CD4-positive, CD25-positive, alpha-beta regulatory T cell (primary cell): ENCODE measurements around the gene CDC123. TPM values are rescaled to one million over a fixed set of nuclear protein-coding genes. Genes with fewer than 3 reads are reported as not detected.
A peak's percentile ranks its signal among the peaks of the same experiment; 100 is the strongest.

Source experiments
- ATAC-seq, 2 donors: fragments of 150-1000 bp; cut with Tn5 transposase; one replicate each; pipeline ENCODE4 v1.10.0; 2021; ENCODE audit warnings: low read depth in 2 of 2, moderate number of reproducible peaks in 2 of 2, moderate library complexity in 1 of 2
- DNase-seq, 3 donors: peaks; one replicate each; pipeline versions ENCODE4 v3.0.0 to v3.0.0-alpha.2; 2012 to 2022; ENCODE audit warnings: mixed read lengths in 1 of 3
- H3K27ac ChIP-seq: one replicate; pipeline ENCODE4 v1.7.0; 2013; ENCODE audit warnings: mild to moderate bottlenecking, low read length; ENCODE audit not compliant: insufficient read depth, poor library complexity, severe bottlenecking
- H3K27me3 ChIP-seq: one replicate; pipeline ENCODE4 v1.7.0; 2013; ENCODE audit warnings: low read length; ENCODE audit not compliant: control insufficient read depth, insufficient read depth
- H3K36me3 ChIP-seq: one replicate; pipeline ENCODE4 v1.7.0; 2013; ENCODE audit warnings: mild to moderate bottlenecking, low read length, moderate library complexity; ENCODE audit not compliant: control insufficient read depth, insufficient read depth
- H3K4me1 ChIP-seq: 2 replicates; pipeline ENCODE4 v1.7.0; 2013; ENCODE audit warnings: mild to moderate bottlenecking, low read length; ENCODE audit not compliant: insufficient read depth, control insufficient read depth, poor library complexity, severe bottlenecking
- H3K4me3 ChIP-seq: one replicate; pipeline ENCODE4 v1.7.0; 2013; ENCODE audit warnings: low read depth, mild to moderate bottlenecking, low read length, moderate library complexity
- H3K9me3 ChIP-seq, 2 experiments: 1 replicate in 1 of 2; 2 replicates in 1 of 2; pipeline ENCODE4 v1.7.0; 2013; ENCODE audit warnings: low read length in 2 of 2, mild to moderate bottlenecking in 1 of 2, moderate library complexity in 1 of 2; ENCODE audit not compliant: control insufficient read depth in 2 of 2
- H3K27ac Mint-ChIP-seq, 3 donors: one replicate each; pipeline ENCODE4 v1.8.0; 2020 to 2022; ENCODE audit warnings: mild to moderate bottlenecking in 3 of 3, mixed read lengths in 3 of 3, moderate library complexity in 2 of 3
- H3K27me3 Mint-ChIP-seq: one replicate; pipeline ENCODE4 v1.8.0; 2022; ENCODE audit warnings: mild to moderate bottlenecking, mixed read lengths
- H3K36me3 Mint-ChIP-seq: one replicate; pipeline ENCODE4 v1.8.0; 2020; ENCODE audit warnings: mixed read lengths
- H3K4me1 Mint-ChIP-seq, 4 donors: one replicate each; pipeline ENCODE4 v1.8.0; 2020 to 2022; ENCODE audit warnings: mixed read lengths in 4 of 4, mild to moderate bottlenecking in 1 of 4
- H3K4me3 Mint-ChIP-seq, 4 donors: one replicate each; pipeline ENCODE4 v1.8.0; 2020 to 2022; ENCODE audit warnings: mild to moderate bottlenecking in 4 of 4, mixed read lengths in 4 of 4, moderate library complexity in 3 of 4
- H3K9me3 Mint-ChIP-seq, 7 donors: one replicate each; pipeline ENCODE4 v1.8.0; 2020 to 2022; ENCODE audit warnings: mixed read lengths in 7 of 7, mild to moderate bottlenecking in 3 of 7, moderate library complexity in 2 of 7
- polyA plus RNA-seq, 4 donors: library from polyadenylated mRNA; unstranded; fragments of 300-500 nt; fragmentation: Illumina TruSeq; gene quantifications; one replicate each; pipeline ENCODE4 v1.2.3, GENCODE V29; 2021
- total RNA-seq: library from RNA; stranded (reverse); gene quantifications from one replicate; pipeline ENCODE4 v1.2.3, GENCODE V29; 2022

CDC123 gene
- total and polyA plus RNA-seq, 5 donors from 2014 or later, result 50.3 to 111 (median 100) TPM

DNA sequence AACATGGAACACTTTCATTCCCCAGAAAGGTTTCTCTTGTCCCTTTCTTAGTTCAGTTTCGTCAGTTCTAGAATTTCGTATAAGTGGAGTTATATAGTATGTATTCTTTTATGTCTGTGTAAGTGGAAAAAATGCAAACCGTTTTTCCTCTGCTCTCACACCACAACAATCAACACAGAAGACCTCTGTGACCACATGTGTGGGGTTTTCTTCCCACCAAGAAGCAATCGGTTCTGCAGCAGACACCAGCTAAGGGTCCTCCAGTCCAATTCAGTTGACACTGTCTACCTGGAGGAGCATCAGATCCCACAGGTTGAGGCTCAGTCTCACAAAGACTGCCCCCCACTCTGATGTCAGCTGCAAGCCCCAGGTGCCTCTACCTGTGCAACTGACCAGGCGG is 6.2 kb downstream of the CDC123 start:
- H3K36me3 Mint-ChIP-seq, result peaks cover 31% of the 10 kb centered on the region
- peaks cover 0 to 3% (median 0%) of the 10 kb centered on the region in 7 donors for H3K9me3 Mint-ChIP-seq
- H3K4me1 Mint-ChIP-seq, result peaks cover 14 to 48% (median 39%) of the 10 kb centered on the region in 4 donors
- no peak overlapping the region for H3K4me3 ChIP-seq
- H3K27me3 ChIP-seq, result no peaks in the 10 kb centered on the region
- H3K9me3 ChIP-seq, result no peaks in the 10 kb centered on the region
- peak in 1 of 2 donors; percentile 11 for ATAC-seq
- peaks cover 18% of the 10 kb centered on the region for H3K4me1 ChIP-seq
- H3K27ac ChIP-seq, result no peak overlapping the region
- peaks cover 4% of the 10 kb centered on the region for H3K27me3 Mint-ChIP-seq
- no peak for DNase-seq
- no peak overlapping the region for H3K27ac Mint-ChIP-seq
- peaks cover 52% of the 10 kb centered on the region for H3K36me3 ChIP-seq
- H3K4me3 Mint-ChIP-seq, result no peak overlapping the region

DNA sequence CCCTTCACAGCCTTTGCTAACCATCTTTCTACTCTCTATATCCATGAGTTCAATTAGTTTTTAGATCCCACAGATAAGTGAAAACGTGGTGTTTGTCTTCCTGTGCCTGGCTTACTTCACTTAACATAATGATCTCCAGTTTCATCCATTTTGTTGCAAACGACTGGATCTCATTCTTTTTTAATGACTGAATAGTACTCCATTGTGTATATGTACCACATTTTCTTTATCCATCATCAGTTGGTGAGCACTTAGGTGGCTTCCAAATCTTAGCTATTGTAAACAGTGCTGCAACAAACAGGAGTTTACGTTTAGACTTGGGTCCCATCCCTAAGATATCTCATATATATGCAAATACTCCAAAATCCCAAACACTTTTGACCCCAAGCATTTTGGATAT is 9.1 kb downstream of the CDC123 start:
- Mint-ChIP-seq H3K4me3 (peak overlapping the region in 1 of 4 donors; percentile 44), H3K9me3 (peaks cover 0 to 3% (median 0%) of the 10 kb centered on the region in 7 donors), H3K36me3 (peaks cover 45% of the 10 kb centered on the region), H3K27me3 (no peaks in the 10 kb centered on the region), H3K27ac (peak overlapping the region in 1 of 3 donors; percentile 16), H3K4me1 (peaks cover 8 to 45% (median 37%) of the 10 kb centered on the region in 4 donors)
- Histone ChIP-seq H3K36me3 (peaks cover 69% of the 10 kb centered on the region), H3K27me3 (no peaks in the 10 kb centered on the region), H3K9me3 (no peaks in the 10 kb centered on the region), H3K4me3 (no peak overlapping the region), H3K4me1 (no peaks in the 10 kb centered on the region), H3K27ac (no peak overlapping the region)
- ATAC-seq (no peak), DNase-seq (no peak)

DNA sequence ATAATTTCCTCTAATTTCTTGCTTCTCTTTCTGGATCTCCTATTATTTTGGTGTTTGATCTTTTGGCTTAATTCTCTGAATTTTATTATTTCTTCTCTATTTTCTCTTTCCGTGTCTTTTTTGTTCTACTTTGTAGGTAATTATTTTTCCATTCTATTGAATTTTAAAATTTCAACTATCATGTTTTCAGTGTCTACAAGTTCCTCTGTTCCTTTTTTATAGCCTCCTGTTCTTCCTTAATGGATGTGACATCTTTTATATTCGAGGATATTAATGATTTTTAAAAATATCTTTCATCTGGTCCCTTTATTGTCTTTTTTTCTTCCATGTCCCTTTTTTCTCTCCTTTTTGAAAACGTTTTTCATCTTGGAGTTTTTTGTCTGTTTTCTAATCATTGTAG is 11.1 kb downstream of the CDC123 start:
- peaks cover 75% of the 10 kb centered on the region for H3K36me3 ChIP-seq
- Mint-ChIP-seq H3K27me3 (no peaks in the 10 kb centered on the region), H3K27ac (no peak overlapping the region), H3K9me3 (peaks cover 0 to 3% (median 0%) of the 10 kb centered on the region in 7 donors), H3K4me3 (peak overlapping the region in 1 of 4 donors; percentile 47), H3K4me1 (peaks cover 8 to 33% (median 27%) of the 10 kb centered on the region in 4 donors), H3K36me3 (peaks cover 48% of the 10 kb centered on the region)
- ATAC-seq (no peak), DNase-seq (no peak)
- H3K27me3 ChIP-seq, result no peaks in the 10 kb centered on the region
- H3K9me3 ChIP-seq, result no peaks in the 10 kb centered on the region
- no peaks in the 10 kb centered on the region for H3K4me1 ChIP-seq
- no peak overlapping the region for H3K4me3 ChIP-seq
- H3K27ac ChIP-seq, result no peak overlapping the region

DNA sequence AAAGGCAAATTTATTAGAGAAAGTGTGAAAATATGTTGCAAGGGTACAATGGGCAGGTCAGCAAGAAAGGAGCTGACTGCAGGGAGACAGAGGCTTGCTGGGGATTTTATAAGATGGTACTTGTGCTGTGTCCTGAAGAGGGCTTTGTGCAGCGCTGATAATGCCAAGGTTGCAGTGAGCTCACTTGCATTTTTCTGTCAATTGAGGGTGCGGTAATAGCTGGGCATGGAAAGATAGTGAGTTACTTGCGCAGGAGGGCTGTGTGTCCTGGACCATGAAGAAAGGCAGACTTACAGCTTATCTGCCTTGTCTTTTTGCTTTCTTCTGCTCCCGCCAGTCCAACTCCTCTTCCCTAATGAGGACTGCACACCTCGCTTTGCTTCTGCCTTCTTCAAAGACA is 12.5 kb downstream of the CDC123 start:
- ATAC-seq, result no peak
- H3K4me1 Mint-ChIP-seq, result peaks cover 14 to 32% (median 23%) of the 10 kb centered on the region in 4 donors

DNA sequence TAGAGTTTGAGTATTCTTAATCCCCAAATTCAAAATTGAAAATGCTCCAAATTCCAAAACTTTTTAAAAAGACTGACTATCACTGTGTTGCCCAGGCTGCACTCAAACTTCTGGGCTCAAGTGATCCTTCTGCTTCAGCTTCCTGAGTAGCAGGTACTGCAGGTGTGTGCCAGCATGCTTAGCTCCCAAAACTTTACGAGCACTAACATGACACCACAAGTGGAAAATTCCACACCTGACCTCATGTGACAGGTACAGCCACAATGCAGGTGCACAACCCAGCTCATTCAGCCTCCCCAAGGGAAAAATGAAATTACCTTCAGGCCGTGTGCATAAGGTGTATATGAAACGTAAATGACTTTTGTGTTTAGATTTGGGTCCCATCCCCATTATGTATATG is 16.5 kb downstream of the CDC123 start:
- Mint-ChIP-seq H3K27ac (peak overlapping the region in 1 of 3 donors; percentile 29), H3K27me3 (no peaks in the 10 kb centered on the region), H3K4me1 (peaks cover 25 to 35% (median 32%) of the 10 kb centered on the region in 4 donors), H3K9me3 (no peaks in the 10 kb centered on the region), H3K4me3 (no peak overlapping the region), H3K36me3 (peaks cover 45% of the 10 kb centered on the region)
- DNase-seq (no peak), ATAC-seq (no peak)
- Histone ChIP-seq H3K4me3 (no peak overlapping the region), H3K9me3 (no peaks in the 10 kb centered on the region), H3K27me3 (no peaks in the 10 kb centered on the region), H3K4me1 (peaks cover 6% of the 10 kb centered on the region), H3K27ac (no peak overlapping the region), H3K36me3 (peaks cover 65% of the 10 kb centered on the region)

More for the DNA sequence above, 12.5 kb downstream of the CDC123 start:
- no peak overlapping the region for H3K4me3 Mint-ChIP-seq
- H3K27ac Mint-ChIP-seq, result peak overlapping the region in 2 of 3 donors; percentile 29 to 67
- Histone ChIP-seq H3K9me3 (no peaks in the 10 kb centered on the region), H3K27ac (no peak overlapping the region), H3K4me1 (no peaks in the 10 kb centered on the region), H3K27me3 (no peaks in the 10 kb centered on the region), H3K36me3 (peaks cover 68% of the 10 kb centered on the region), H3K4me3 (no peak overlapping the region)
- H3K36me3 Mint-ChIP-seq, result peaks cover 47% of the 10 kb centered on the region
- DNase-seq, result no peak
- no peaks in the 10 kb centered on the region for H3K27me3 Mint-ChIP-seq
- H3K9me3 Mint-ChIP-seq, result peaks cover 0 to 3% (median 0%) of the 10 kb centered on the region in 7 donors

DNA sequence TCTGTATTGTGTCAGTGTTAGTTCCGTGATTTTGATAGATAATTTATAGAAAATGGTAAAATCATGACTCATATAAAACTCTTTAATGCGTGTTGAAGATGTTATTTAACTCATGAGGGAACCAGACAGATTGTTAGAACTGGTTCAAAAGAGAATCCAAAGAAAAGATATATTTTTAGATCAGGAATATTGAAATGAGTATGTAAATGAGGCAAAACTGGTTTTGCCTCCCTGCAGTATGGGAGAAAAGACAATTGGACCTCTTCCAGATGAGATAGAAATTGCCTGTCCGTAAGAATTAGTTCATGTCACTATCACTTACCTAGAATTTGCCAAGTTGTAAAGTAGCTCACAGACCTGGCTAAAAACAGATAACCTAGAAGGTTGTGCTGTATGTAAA is 17.6 kb downstream of the CDC123 start:
- no peak overlapping the region for H3K4me3 ChIP-seq
- H3K4me1 ChIP-seq, result peaks cover 6% of the 10 kb centered on the region
- Mint-ChIP-seq H3K36me3 (peaks cover 40% of the 10 kb centered on the region), H3K4me3 (no peak overlapping the region), H3K27ac (peak overlapping the region in 1 of 3 donors; percentile 29), H3K27me3 (no peaks in the 10 kb centered on the region), H3K9me3 (no peaks in the 10 kb centered on the region), H3K4me1 (peaks cover 21 to 33% (median 27%) of the 10 kb centered on the region in 4 donors)
- H3K9me3 ChIP-seq, result no peaks in the 10 kb centered on the region
- H3K27ac ChIP-seq, result no peak overlapping the region
- H3K27me3 ChIP-seq, result no peaks in the 10 kb centered on the region
- no peak for ATAC-seq
- DNase-seq, result no peak
- peaks cover 65% of the 10 kb centered on the region for H3K36me3 ChIP-seq

DNA sequence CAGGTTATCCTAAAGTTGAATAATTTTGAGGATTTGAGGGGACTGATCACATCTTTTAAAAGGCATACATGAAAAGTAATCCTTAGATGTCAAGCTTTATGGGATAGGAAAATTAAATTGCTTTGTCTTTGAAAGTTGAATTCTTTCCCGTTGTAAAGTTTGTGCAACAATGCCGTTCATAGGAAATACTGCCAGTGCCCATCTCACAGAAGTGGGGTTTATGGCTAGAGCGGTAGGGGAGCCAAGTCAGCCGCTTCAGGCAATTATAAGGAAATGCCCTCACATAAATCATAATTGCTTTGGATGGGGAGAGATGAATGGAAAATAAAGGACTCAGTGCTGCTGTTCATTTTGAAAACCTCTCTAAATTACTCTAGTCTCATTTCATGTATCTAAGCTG is 18.1 kb downstream of the CDC123 start:
- peaks cover 42% of the 10 kb centered on the region for H3K36me3 Mint-ChIP-seq
- Histone ChIP-seq H3K36me3 (peaks cover 64% of the 10 kb centered on the region), H3K9me3 (no peaks in the 10 kb centered on the region), H3K4me1 (peaks cover 6% of the 10 kb centered on the region), H3K4me3 (no peak overlapping the region), H3K27me3 (no peaks in the 10 kb centered on the region), H3K27ac (peak overlapping the region; percentile 16)
- no peak for DNase-seq
- H3K9me3 Mint-ChIP-seq, result no peaks in the 10 kb centered on the region
- peaks cover 18 to 37% (median 27%) of the 10 kb centered on the region in 4 donors for H3K4me1 Mint-ChIP-seq
- no peaks in the 10 kb centered on the region for H3K27me3 Mint-ChIP-seq
- H3K27ac Mint-ChIP-seq, result peak overlapping the region in 1 of 3 donors; percentile 27
- no peak overlapping the region for H3K4me3 Mint-ChIP-seq
- ATAC-seq, result no peak

DNA sequence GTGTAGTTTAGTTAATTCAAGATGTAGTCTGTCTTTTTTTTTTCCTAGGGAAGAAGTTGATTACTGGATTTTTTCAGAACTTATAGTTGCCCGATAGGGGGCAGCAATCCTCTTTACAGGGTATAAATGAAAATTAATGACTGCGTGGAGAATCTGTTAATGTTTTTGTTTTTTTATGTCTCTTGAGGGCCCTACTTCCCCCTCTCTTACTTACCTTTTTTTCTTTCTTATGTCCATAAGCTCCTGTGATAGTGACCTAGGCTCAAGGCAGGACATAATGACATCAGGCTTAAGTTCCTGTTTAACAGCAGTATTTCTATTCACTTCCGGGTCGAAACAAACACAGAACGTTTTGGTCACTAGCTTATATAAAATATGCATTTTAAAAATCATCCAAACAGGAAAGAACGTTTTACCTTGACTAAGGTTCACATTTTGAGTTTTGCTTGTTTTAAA is 18.8 kb downstream of the CDC123 start:
- no peaks in the 10 kb centered on the region for H3K27me3 Mint-ChIP-seq
- peak overlapping the region; percentile 27 to 91 (median 78) for H3K27ac Mint-ChIP-seq
- Histone ChIP-seq H3K27ac (peak overlapping the region; percentile 48), H3K36me3 (peaks cover 61% of the 10 kb centered on the region), H3K9me3 (no peaks in the 10 kb centered on the region), H3K4me3 (peak overlapping the region; percentile 63), H3K27me3 (no peaks in the 10 kb centered on the region), H3K4me1 (peaks cover 6% of the 10 kb centered on the region)
- peaks cover 17 to 35% (median 25%) of the 10 kb centered on the region in 4 donors for H3K4me1 Mint-ChIP-seq
- DNase-seq (peak; percentile 21 to 74 (median 58)), ATAC-seq (no peak)
- peak overlapping the region in 3 of 4 donors; percentile 39 to 72 (median 41) for H3K4me3 Mint-ChIP-seq
- H3K9me3 Mint-ChIP-seq, result no peaks in the 10 kb centered on the region
- peaks cover 42% of the 10 kb centered on the region for H3K36me3 Mint-ChIP-seq
